Measurements from ENCODE around the gene LY86. TPM values are rescaled to one million over a fixed set of nuclear protein-coding genes. Genes with fewer than 3 reads are reported as not detected.

Gene LY86
- polyA plus RNA-seq, 1 of the 3 experiments (the other 2 are of a cell fraction) = not detected

- Histone ChIP-seq H3K9me3 (no peaks in the 10 kb centered on the region), H3K9ac (no peak overlapping the region), H4K20me1 (ENCODE audit: insufficient read depth) (no peaks in the 10 kb centered on the region), H2AFZ (ENCODE audit: low read depth) (no peak overlapping the region), H3K36me3 (replicated peaks in 1 of 2; ENCODE audit: control insufficient read depth in 1 of 2, insufficient read depth in 2 of 2, low read length in 1 of 2) (no peaks in the 10 kb centered on the region), H3K4me3 (ENCODE audit: low read depth in 2 of 2, low read length in 1 of 2) (no peak overlapping the region), H3K9me2 (no peaks in the 10 kb centered on the region), H3K4me2 (no peak overlapping the region), H3K27me3 (ENCODE audit: insufficient read depth) (no peaks in the 10 kb centered on the region), H3K79me2 (ENCODE audit: insufficient read depth) (no peaks in the 10 kb centered on the region), H3K4me1 (ENCODE audit: control insufficient read depth in 1 of 2, insufficient read depth in 2 of 2, low read depth in 1 of 2, low read length in 1 of 2) (peaks cover 0 to 9% of the 10 kb centered on the region in 2 experiments; a peak in 1 of 4 replicates), H3K27ac (ENCODE audit: low read depth in 2 of 2, low read length in 1 of 2) (peak overlapping the region in 1 of 2 experiments; percentile 55; a peak in 2 of 4 replicates), H3F3A (replicated peaks; ENCODE audit: insufficient read depth) (no peaks in the 10 kb centered on the region)
- CTCF ChIA-PET = no interaction called here
- DNase-seq = peak; percentile 31
- TF ChIP-seq, protein P1, sequence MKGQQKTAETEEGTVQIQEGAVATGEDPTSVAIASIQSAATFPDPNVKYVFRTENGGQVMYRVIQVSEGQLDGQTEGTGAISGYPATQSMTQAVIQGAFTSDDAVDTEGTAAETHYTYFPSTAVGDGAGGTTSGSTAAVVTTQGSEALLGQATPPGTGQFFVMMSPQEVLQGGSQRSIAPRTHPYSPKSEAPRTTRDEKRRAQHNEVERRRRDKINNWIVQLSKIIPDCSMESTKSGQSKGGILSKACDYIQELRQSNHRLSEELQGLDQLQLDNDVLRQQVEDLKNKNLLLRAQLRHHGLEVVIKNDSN (IDR thresholded peaks at IDR 0.05; ENCODE audit: borderline replicate concordance, low read depth) = no peak
- TF ChIP-seq NRF1 (IDR thresholded peaks at IDR 0.05; ENCODE audit: low read depth, low read length) (no peak), SMC3 (IDR thresholded peaks at IDR 0.05; ENCODE audit: low read depth, low read length) (no peak), GATA2 (CRISPR knock-in tag; IDR thresholded peaks at IDR 0.05) (peak; percentile 17; the same call in 1 of the 2 replicates)
- POLR2A ChIA-PET = no interaction called here
- WGBS (ENCODE audit: low lambda C conversion rate) = 13% methylated on average over 3 of the region's 3 CpGs
Measured at GRCh38 chr6:6631053-6631452, 42.5 kb downstream of the LY86 start.

DNA sequence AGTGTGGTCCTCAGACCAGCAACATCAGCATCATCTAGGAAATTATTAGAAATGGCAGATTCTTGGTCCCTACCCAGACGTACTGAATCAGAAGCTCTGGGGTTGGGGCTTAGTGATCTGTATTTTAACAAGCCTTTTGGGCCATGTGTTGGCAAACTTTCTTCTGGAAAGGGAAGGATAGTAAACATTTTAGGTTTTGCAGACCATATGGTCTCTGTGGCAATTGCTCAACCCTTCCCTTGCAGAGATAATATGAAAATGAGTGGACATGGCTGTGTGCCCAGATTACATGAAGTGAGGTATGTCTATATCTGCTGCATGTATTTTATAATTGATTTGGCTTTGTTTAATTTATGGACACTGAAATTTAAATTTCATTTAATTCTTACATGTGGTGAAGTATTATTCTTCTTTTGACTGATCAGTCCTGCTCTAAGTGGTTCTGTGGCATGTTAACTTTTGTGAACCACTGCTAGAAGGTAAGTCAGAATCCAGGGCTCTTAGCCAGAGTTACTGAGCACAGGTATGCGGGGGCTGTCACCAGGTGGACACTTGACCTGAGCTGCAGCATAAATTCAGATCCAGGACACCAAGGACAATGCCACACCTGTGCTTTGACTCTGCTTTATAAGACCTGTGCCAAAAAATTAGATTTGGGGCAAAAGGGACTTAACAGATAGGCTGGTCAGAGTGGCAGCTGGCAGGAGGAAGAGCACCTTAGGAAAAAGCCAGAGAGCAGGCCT, 43.2 kb downstream of the LY86 start:
- WGBS (ENCODE audit: low lambda C conversion rate) = 4% methylated on average over 2 of the region's 2 CpGs
- H3K9me3 ChIP-seq = no peaks in the 10 kb centered on the region
- DNase-seq = no peak
- POLR2A ChIA-PET = no interaction called here
- no peak overlapping the region for H3K9ac ChIP-seq
- no peak overlapping the region for H3K4me3 ChIP-seq (ENCODE audit: low read depth in 2 of 2, low read length in 1 of 2)
- H3K36me3 ChIP-seq (replicated peaks in 1 of 2; ENCODE audit: control insufficient read depth in 1 of 2, insufficient read depth in 2 of 2, low read length in 1 of 2) = no peaks in the 10 kb centered on the region
- H3K4me2 ChIP-seq = no peak overlapping the region
- no peaks in the 10 kb centered on the region for H3K9me2 ChIP-seq
- H3K27me3 ChIP-seq (ENCODE audit: insufficient read depth) = no peaks in the 10 kb centered on the region
- H3F3A ChIP-seq (replicated peaks; ENCODE audit: insufficient read depth) = no peaks in the 10 kb centered on the region
- H4K20me1 ChIP-seq (ENCODE audit: insufficient read depth) = no peaks in the 10 kb centered on the region
- no peaks in the 10 kb centered on the region for H3K79me2 ChIP-seq (ENCODE audit: insufficient read depth)
- TF ChIP-seq GATA2 (CRISPR knock-in tag; IDR thresholded peaks at IDR 0.05) (0 out of 2 replicates have a peak, but pooled peaks have one; percentile 4), ELF1 (IDR thresholded peaks at IDR 0.05) (no peak)
- CTCF ChIA-PET = no interaction called here
- H3K4me1 ChIP-seq (ENCODE audit: control insufficient read depth in 1 of 2, insufficient read depth in 2 of 2, low read depth in 1 of 2, low read length in 1 of 2) = peaks cover 0 to 9% of the 10 kb centered on the region in 2 experiments; a peak in 1 of 4 replicates
- H2AFZ ChIP-seq (ENCODE audit: low read depth) = no peak overlapping the region
- H3K27ac ChIP-seq (ENCODE audit: low read depth in 2 of 2, low read length in 1 of 2) = peak overlapping the region in 1 of 2 experiments; percentile 55; a peak in 2 of 4 replicates

- Histone ChIP-seq H3F3A (replicated peaks; ENCODE audit: insufficient read depth) (no peaks in the 10 kb centered on the region), H3K4me2 (no peak overlapping the region), H3K9ac (no peak overlapping the region), H3K9me2 (no peaks in the 10 kb centered on the region), H3K4me1 (ENCODE audit: control insufficient read depth in 1 of 2, insufficient read depth in 2 of 2, low read depth in 1 of 2, low read length in 1 of 2) (peaks cover 0 to 9% of the 10 kb centered on the region in 2 experiments; a peak in 1 of 4 replicates), H3K4me3 (ENCODE audit: low read depth in 2 of 2, low read length in 1 of 2) (no peak overlapping the region), H3K36me3 (replicated peaks in 1 of 2; ENCODE audit: control insufficient read depth in 1 of 2, insufficient read depth in 2 of 2, low read length in 1 of 2) (no peaks in the 10 kb centered on the region), H3K79me2 (ENCODE audit: insufficient read depth) (no peaks in the 10 kb centered on the region), H3K27ac (ENCODE audit: low read depth in 2 of 2, low read length in 1 of 2) (no peak overlapping the region), H2AFZ (ENCODE audit: low read depth) (no peak overlapping the region), H3K27me3 (ENCODE audit: insufficient read depth) (no peaks in the 10 kb centered on the region), H3K9me3 (no peaks in the 10 kb centered on the region), H4K20me1 (ENCODE audit: insufficient read depth) (no peaks in the 10 kb centered on the region)
- POLR2A ChIA-PET = no interaction called here
- DNase-seq = no peak
- WGBS (ENCODE audit: low lambda C conversion rate) = 22% methylated on average over 6 of the region's 6 CpGs
- no peak for TF ChIP-seq PBX3 (IDR thresholded peaks at IDR 0.05)
- no peak for TF ChIP-seq EP300 (IDR thresholded peaks at IDR 0.05; ENCODE audit: borderline replicate concordance in 1 of 2, low read depth in 1 of 2, low read length in 1 of 2)
- TF ChIP-seq RXRA (IDR thresholded peaks at IDR 0.05; ENCODE audit: borderline replicate concordance, low read depth) = no peak
- TF ChIP-seq FOSL2 (IDR thresholded peaks at IDR 0.05; ENCODE audit: borderline replicate concordance, low read depth) = no peak
- TF ChIP-seq RCOR1 (IDR thresholded peaks at IDR 0.05; ENCODE audit: low read length) = no peak
- no peak for TF ChIP-seq EZH2phosphoT487 (IDR thresholded peaks at IDR 0.05; ENCODE audit: borderline replicate concordance, low read depth)
- no peak for TF ChIP-seq TAF1 (IDR thresholded peaks at IDR 0.05; ENCODE audit: borderline replicate concordance, low read depth, low read length)
- no peak for TF ChIP-seq CHD2 (IDR thresholded peaks at IDR 0.05; ENCODE audit: low read length, partially characterized antibody)
- TF ChIP-seq, protein P1 (IDR thresholded peaks at IDR 0.05; ENCODE audit: borderline replicate concordance, low read depth) = no peak
- TF ChIP-seq, protein P2, sequence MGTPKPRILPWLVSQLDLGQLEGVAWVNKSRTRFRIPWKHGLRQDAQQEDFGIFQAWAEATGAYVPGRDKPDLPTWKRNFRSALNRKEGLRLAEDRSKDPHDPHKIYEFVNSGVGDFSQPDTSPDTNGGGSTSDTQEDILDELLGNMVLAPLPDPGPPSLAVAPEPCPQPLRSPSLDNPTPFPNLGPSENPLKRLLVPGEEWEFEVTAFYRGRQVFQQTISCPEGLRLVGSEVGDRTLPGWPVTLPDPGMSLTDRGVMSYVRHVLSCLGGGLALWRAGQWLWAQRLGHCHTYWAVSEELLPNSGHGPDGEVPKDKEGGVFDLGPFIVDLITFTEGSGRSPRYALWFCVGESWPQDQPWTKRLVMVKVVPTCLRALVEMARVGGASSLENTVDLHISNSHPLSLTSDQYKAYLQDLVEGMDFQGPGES (IDR thresholded peaks at IDR 0.05; ENCODE audit: low read depth, low read length) = no peak
- CTCF ChIA-PET = no interaction called here
Measured at GRCh38 chr6:6633898-6634734, 45.6 kb downstream of the LY86 start.
